NK-92 (cell line): ENCODE measurements around the gene CSMD2.

Experiments used
- DNase-seq: peaks from one replicate; lab custom pipeline; 2025; ENCODE audit not compliant: unreplicated experiment; lab: John Stamatoyannopoulos, UW

Gene CSMD2

GRCh38 chr1:33569331-33569730 lies 595.7 kb downstream of the CSMD2 start:
- DNase-seq = no peak

GRCh38 chr1:33563699-33564098 lies 601.3 kb downstream of the CSMD2 start:
- DNase-seq = no peak

- no peak for DNase-seq
These were observed 602.5 kb downstream of the CSMD2 start for GRCh38 chr1:33562563-33562962.

GRCh38 chr1:33561576-33561975 lies 603.5 kb downstream of the CSMD2 start:
- no peak for DNase-seq

- DNase-seq = no peak
These were observed 604.4 kb downstream of the CSMD2 start for GRCh38 chr1:33560680-33561079.

- no peak for DNase-seq
These were observed 616.3 kb downstream of the CSMD2 start for GRCh38 chr1:33548721-33549120.

- no peak for DNase-seq
These were observed 616.7 kb downstream of the CSMD2 start for GRCh38 chr1:33548319-33548718.

- no peak for DNase-seq
These were observed 617.5 kb downstream of the CSMD2 start for GRCh38 chr1:33547576-33547975.

- DNase-seq = no peak
These were observed 623.1 kb downstream of the CSMD2 start for GRCh38 chr1:33541966-33542365.

- DNase-seq = no peak
These were observed 627.1 kb downstream of the CSMD2 start for GRCh38 chr1:33537885-33538284.

GRCh38 chr1:33535334-33535733 lies 629.7 kb downstream of the CSMD2 start:
- no peak for DNase-seq

- no peak for DNase-seq
These were observed 632.1 kb downstream of the CSMD2 start for GRCh38 chr1:33532936-33533335.

GRCh38 chr1:33532250-33532649 lies 632.8 kb downstream of the CSMD2 start:
- no peak for DNase-seq

GRCh38 chr1:33529957-33530356 lies 635.1 kb downstream of the CSMD2 start:
- DNase-seq = no peak

- no peak for DNase-seq
These were observed 637.1 kb downstream of the CSMD2 start for GRCh38 chr1:33527934-33528333.

GRCh38 chr1:33524586-33524985 lies 640.4 kb downstream of the CSMD2 start:
- no peak for DNase-seq

- no peak for DNase-seq
These were observed 645.7 kb downstream of the CSMD2 start for GRCh38 chr1:33519240-33519884.

- no peak for DNase-seq
These were observed 647.3 kb downstream of the CSMD2 start for GRCh38 chr1:33517596-33518250.

- DNase-seq = no peak
These were observed 648.0 kb downstream of the CSMD2 start for GRCh38 chr1:33516891-33517567.

- DNase-seq = no peak
These were observed 648.6 kb downstream of the CSMD2 start for GRCh38 chr1:33516428-33516827.

- DNase-seq = no peak
These were observed 649.4 kb downstream of the CSMD2 start for GRCh38 chr1:33515607-33516006.

GRCh38 chr1:33515112-33515511 lies 649.9 kb downstream of the CSMD2 start:
- no peak for DNase-seq
